Muscle of back (tissue), 11 donors: Measurements from ENCODE around the gene PACS1. TPM values are rescaled to one million over a fixed set of nuclear protein-coding genes. Genes with fewer than 3 reads are reported as not detected.
A peak's percentile ranks its signal among the peaks of the same experiment; 100 is the strongest.

Experiments used
- DNase-seq, 3 donors: peaks; one replicate each; pipeline versions ENCODE4 v3.0.0 to v3.0.0-alpha.2; 2013
- polyA plus RNA-seq, 10 donors: library from polyadenylated mRNA; unstranded; fragments of 120-200 nt; gene quantifications; one replicate each; pipeline ENCODE4 v1.2.1, GENCODE V29; 2013; ENCODE audit not compliant: insufficient read length in 10 of 10

Gene PACS1
- polyA plus RNA-seq, 10 donors, result 29.6 to 34.8 (median 32.6) TPM

GRCh38 chr11:66178871-66179270 is 108.8 kb downstream of the PACS1 start:
- DNase-seq, result no peak

GRCh38 chr11:66181632-66182315 is 111.7 kb downstream of the PACS1 start:
- no peak for DNase-seq

GRCh38 chr11:66183494-66184048 is 113.5 kb downstream of the PACS1 start:
- peak in 1 of 3 donors; percentile 7 for DNase-seq

GRCh38 chr11:66184728-66185127 is 114.7 kb downstream of the PACS1 start:
- no peak for DNase-seq

GRCh38 chr11:66186470-66186869 is 116.4 kb downstream of the PACS1 start:
- no peak for DNase-seq

- no peak for DNase-seq
Measured at GRCh38 chr11:66187453-66187852, 117.4 kb downstream of the PACS1 start.

- peak in 1 of 3 donors; percentile 31 for DNase-seq
Measured at GRCh38 chr11:66188580-66188979, 118.5 kb downstream of the PACS1 start.

GRCh38 chr11:66189031-66189745 is 119.1 kb downstream of the PACS1 start:
- no peak for DNase-seq

GRCh38 chr11:66190786-66191185 is 120.7 kb downstream of the PACS1 start:
- DNase-seq, result no peak

GRCh38 chr11:66192181-66192863 is 122.2 kb downstream of the PACS1 start:
- DNase-seq, result no peak

GRCh38 chr11:66194391-66194790 is 124.3 kb downstream of the PACS1 start:
- no peak for DNase-seq

GRCh38 chr11:66195867-66196266 is 125.8 kb downstream of the PACS1 start:
- DNase-seq, result no peak

- DNase-seq, result no peak
Measured at GRCh38 chr11:66203847-66204246, 133.8 kb downstream of the PACS1 start.

GRCh38 chr11:66204412-66204811 is 134.3 kb downstream of the PACS1 start:
- no peak for DNase-seq

- DNase-seq, result no peak
Measured at GRCh38 chr11:66207816-66208215, 137.7 kb downstream of the PACS1 start.

- no peak for DNase-seq
Measured at GRCh38 chr11:66211100-66211499, 141.0 kb downstream of the PACS1 start.

GRCh38 chr11:66216911-66217310 is 146.8 kb downstream of the PACS1 start:
- no peak for DNase-seq

GRCh38 chr11:66218036-66218435 is 148.0 kb downstream of the PACS1 start:
- DNase-seq, result no peak

GRCh38 chr11:66218846-66219620 is 149.0 kb downstream of the PACS1 start:
- DNase-seq, result no peak

GRCh38 chr11:66219846-66220565 is 149.9 kb downstream of the PACS1 start:
- DNase-seq, result no peak

GRCh38 chr11:66220566-66220935 is 150.5 kb downstream of the PACS1 start:
- DNase-seq, result no peak
